Body of pancreas (tissue), 4 donors: ENCODE data around the gene PDAP1. TPM values are rescaled to one million over a fixed set of nuclear protein-coding genes. Genes with fewer than 3 reads are reported as not detected.
"Not testable (repeated sequence)": the region's sequence is repeated elsewhere in the genome, so short reads cannot be mapped to it uniquely, and the experiment has no call there.

Experiments
- ATAC-seq: fragments of 150-250 bp; one replicate; pipeline ENCODE4 v1.9.1; 2016
- DNase-seq, 4 donors: peaks; one replicate each; pipeline ENCODE4 v3.0.0-alpha.2; 2019
- H3K27ac ChIP-seq, 4 donors: fragments of 200-600 bp; sonication (generic); 1 replicate in 3 of 4; 2 replicates in 1 of 4; pipeline versions ENCODE4 v1.5.1 to v1.6.1; 2016 to 2019; ENCODE audit warnings: mild to moderate bottlenecking in 1 of 4, mixed read lengths in 1 of 4, moderate library complexity in 1 of 4
- H3K27me3 ChIP-seq, 2 donors: fragments of 200-600 bp; sonication (generic); one replicate each; pipeline ENCODE4 v1.6.0; 2016; ENCODE audit warnings: mild to moderate bottlenecking in 1 of 2
- H3K36me3 ChIP-seq, 2 donors: fragments of 200-600 bp; sonication (generic); replicated peaks in 1 of 2; 2 replicates each; pipeline ENCODE4 v1.5.1; 2016; ENCODE audit warnings: low read depth in 2 of 2; ENCODE audit not compliant: insufficient read depth in 1 of 2
- H3K4me1 ChIP-seq: fragments of 200-600 bp; sonication (generic); one replicate; pipeline ENCODE4 v1.6.0; 2016
- H3K4me3 ChIP-seq, 2 donors: fragments of 200-600 bp; sonication (generic); 1 replicate in 1 of 2; 2 replicates in 1 of 2; pipeline ENCODE4 v1.5.1; 2016 to 2019
- H3K9me3 ChIP-seq, 3 donors: fragments of 200-600 bp; sonication (generic); 1 replicate in 2 of 3; 2 replicates in 1 of 3; pipeline ENCODE4 v1.5.1; 2016
- POLR2A ChIP-seq, 3 donors: fragments of 450-650 bp; IDR thresholded peaks; one replicate each; pipeline ENCODE4 v1.6.1; 2016; ENCODE audit warnings: antibody characterized with exemption in 3 of 3, mild to moderate bottlenecking in 2 of 3
- WGBS, 2 donors: methylation state at CpG; one replicate each; pipeline ENCODE4 v1.1.5; 2017; 5-methylcytosine and 5-hydroxymethylcytosine counted together
- intact Hi-C: fragments of 100-400 bp; cut with DNase I; formaldehyde crosslinking; loops from one replicate; pipeline ENCODE4 v1.15.1; 2023
- total RNA-seq, 2 donors: library from RNA; depleted of rRNA; stranded (reverse); fragments of >200 nt; gene quantifications; one replicate each; pipeline ENCODE4 v1.1.0, GENCODE V29; 2016
- TF ChIP-seq, protein P1 (sequence below), 7 experiments: fragments of 450-650 bp in 4 of 7; fragments of 200-600 bp in 3 of 7; sonication (generic) in 3 of 7; IDR thresholded peaks; one replicate each; pipeline ENCODE4 v1.5.1; 2016 to 2019; ENCODE audit warnings: antibody characterized with exemption in 7 of 7

Gene PDAP1
- total RNA-seq, 2 donors from 2014 or later: 22.7 to 52.4 TPM

DNA sequence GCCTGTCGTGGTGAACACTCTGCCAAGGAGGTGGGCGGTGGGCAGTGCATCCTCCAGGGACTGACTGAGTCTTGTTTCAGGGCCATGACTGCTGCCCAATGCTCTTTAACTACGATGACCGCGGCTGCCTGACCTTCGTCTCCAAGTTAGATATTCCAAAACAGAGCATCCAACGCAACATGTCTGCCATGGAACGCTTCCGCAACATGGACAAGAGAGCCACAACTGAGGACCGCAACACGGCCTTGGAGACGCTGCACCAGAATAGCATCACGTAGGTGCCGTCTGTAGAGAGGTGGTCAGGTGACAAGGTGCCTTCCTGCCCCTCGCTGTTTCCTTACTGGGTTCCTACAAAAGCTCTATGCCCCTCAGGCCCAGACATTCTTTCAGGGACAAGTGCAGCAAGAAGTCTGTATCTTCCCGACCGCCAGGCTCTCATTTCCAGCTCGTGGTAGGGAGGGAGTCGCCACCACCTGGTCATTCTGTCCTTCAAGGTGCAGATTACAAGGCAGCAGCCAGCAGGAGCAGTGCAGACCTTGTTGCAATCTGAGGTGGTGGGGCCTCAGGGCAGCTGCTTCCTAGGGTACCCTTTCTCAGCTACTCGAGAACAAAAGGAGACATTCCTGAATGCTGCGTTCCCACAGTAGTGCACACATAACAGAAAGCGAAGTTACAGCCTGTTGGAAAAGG lies 48.8 kb downstream of the PDAP1 start:
- H3K36me3 ChIP-seq: peaks cover 8 to 40% of the 10 kb centered on the region in 2 donors
- 87 to 92% methylated on average over 21 to 22 of the region's 22 CpGs for WGBS, 2 donors
- ATAC-seq: no peak
- TF ChIP-seq, protein P1, sequence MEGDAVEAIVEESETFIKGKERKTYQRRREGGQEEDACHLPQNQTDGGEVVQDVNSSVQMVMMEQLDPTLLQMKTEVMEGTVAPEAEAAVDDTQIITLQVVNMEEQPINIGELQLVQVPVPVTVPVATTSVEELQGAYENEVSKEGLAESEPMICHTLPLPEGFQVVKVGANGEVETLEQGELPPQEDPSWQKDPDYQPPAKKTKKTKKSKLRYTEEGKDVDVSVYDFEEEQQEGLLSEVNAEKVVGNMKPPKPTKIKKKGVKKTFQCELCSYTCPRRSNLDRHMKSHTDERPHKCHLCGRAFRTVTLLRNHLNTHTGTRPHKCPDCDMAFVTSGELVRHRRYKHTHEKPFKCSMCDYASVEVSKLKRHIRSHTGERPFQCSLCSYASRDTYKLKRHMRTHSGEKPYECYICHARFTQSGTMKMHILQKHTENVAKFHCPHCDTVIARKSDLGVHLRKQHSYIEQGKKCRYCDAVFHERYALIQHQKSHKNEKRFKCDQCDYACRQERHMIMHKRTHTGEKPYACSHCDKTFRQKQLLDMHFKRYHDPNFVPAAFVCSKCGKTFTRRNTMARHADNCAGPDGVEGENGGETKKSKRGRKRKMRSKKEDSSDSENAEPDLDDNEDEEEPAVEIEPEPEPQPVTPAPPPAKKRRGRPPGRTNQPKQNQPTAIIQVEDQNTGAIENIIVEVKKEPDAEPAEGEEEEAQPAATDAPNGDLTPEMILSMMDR (IDR thresholded peaks at IDR 0.05): no peak
- H3K27ac ChIP-seq: no peak overlapping the region
- H3K4me3 ChIP-seq: no peak overlapping the region
- DNase-seq: no peak
- no peaks in the 10 kb centered on the region for H3K4me1 ChIP-seq
- H3K27me3 ChIP-seq: no peaks in the 10 kb centered on the region
- no peaks in the 10 kb centered on the region for H3K9me3 ChIP-seq
- intact Hi-C loops: no loop called here

DNA sequence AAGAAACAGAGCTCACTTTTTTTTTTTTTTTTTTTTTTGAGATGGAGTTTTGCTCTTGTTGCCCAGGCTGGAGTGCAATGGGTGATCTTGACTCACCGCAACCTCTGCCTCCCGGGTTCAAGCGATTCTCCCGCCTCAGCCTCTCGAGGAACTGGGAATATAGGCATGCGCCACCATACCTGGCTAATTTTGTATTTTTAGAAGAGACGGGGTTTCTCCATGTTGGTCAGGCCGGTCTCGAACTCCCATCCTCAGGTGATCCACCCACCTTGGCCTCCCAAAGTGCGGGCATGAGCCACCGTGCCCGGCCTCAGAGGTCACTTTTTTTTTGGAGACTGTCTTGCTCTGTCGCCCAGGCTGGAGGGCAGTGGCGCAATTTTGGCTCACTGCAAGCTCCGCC lies 49.9 kb downstream of the PDAP1 start:
- H3K9me3 ChIP-seq, intact Hi-C loops, DNase-seq, ATAC-seq, H3K27ac ChIP-seq, H3K4me1 ChIP-seq, H3K27me3 ChIP-seq, H3K4me3 ChIP-seq: not testable (repeated sequence)
- H3K36me3 ChIP-seq: peaks cover 10 to 40% of the 10 kb centered on the region in 2 donors
- WGBS, 2 donors: 87 to 97% methylated on average over 15 of the region's 15 CpGs

DNA sequence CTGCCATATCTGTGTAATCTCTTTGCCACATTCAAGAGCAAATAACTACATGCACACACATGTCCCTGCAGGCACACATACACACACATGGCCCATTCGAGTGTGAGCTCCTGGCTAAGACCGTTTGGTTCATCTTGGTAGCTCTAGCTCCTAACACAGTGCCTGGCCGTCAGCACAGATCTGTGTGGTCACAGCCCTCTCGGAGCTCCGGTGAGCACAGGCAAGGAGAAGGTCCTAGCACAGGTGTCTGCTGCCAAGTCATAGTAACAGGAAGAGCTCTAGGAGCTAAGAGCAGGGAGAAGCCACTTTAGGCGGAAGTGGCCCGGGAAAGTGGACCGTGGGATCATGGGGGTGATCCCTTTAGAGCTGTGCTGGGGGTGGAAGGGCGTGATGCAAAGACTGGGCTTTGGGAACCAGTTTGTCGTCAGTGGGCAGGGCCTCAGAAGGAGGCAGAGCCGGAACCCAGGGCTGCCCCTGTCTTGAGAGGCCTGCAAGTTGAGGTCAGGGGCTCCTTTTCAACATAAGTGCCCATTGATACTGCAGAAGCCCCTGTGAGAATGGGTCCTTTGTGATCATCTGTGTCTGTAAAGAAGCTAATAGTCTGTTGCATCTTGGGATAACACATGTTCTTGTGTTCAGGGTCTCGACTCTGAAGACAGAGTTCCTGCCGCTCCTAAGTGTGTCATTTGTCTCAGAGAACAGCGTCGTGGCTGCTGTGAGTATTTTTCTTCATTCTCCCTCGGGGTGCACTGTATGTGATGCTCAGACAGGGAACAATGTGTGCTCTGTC lies 50.5 kb downstream of the PDAP1 start:
- Histone ChIP-seq H3K36me3 (peaks cover 10 to 38% of the 10 kb centered on the region in 2 donors), H3K27ac (no peak overlapping the region), H3K27me3 (no peaks in the 10 kb centered on the region), H3K9me3 (no peaks in the 10 kb centered on the region), H3K4me1 (no peaks in the 10 kb centered on the region), H3K4me3 (no peak overlapping the region)
- intact Hi-C loops: no loop called here
- no peak for TF ChIP-seq POLR2A (IDR thresholded peaks at IDR 0.05)
- TF ChIP-seq, protein P1 (IDR thresholded peaks at IDR 0.05): no peak
- ATAC-seq (no peak), DNase-seq (no peak)
- 90 to 92% methylated on average over 13 to 16 of the region's 16 CpGs for WGBS, 2 donors

DNA sequence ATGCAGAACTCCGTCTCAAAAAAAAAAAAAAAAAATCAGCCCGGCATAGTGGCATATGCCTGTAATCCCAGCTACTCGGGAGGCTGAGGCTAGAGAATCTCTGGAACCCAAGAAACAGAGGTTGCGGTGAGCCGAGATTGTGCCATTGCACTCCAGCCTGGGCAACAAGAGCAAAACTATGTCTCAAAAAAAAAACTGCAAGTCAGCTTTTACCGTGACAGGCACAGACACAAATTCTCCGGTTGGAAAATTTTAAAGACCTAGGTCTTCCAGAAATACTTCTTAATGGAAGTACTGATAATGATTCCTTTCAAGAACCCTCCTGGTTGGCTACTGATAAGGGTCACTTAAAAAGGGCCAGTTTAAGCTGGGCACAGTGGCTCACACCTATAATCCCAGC lies 53.3 kb downstream of the PDAP1 start:
- ATAC-seq: no peak
- no peak overlapping the region for H3K27ac ChIP-seq
- no peaks in the 10 kb centered on the region for H3K4me1 ChIP-seq
- no peak overlapping the region for H3K4me3 ChIP-seq
- H3K36me3 ChIP-seq: peaks cover 22 to 45% of the 10 kb centered on the region in 2 donors
- no peak for DNase-seq
- intact Hi-C loops: no loop called here
- H3K27me3 ChIP-seq: no peaks in the 10 kb centered on the region
- WGBS, 2 donors: 94 to 96% methylated on average over 6 to 7 of the region's 7 CpGs
- H3K9me3 ChIP-seq: no peaks in the 10 kb centered on the region
- TF ChIP-seq POLR2A (IDR thresholded peaks at IDR 0.05): no peak
- TF ChIP-seq, protein P1 (IDR thresholded peaks at IDR 0.05): no peak

DNA sequence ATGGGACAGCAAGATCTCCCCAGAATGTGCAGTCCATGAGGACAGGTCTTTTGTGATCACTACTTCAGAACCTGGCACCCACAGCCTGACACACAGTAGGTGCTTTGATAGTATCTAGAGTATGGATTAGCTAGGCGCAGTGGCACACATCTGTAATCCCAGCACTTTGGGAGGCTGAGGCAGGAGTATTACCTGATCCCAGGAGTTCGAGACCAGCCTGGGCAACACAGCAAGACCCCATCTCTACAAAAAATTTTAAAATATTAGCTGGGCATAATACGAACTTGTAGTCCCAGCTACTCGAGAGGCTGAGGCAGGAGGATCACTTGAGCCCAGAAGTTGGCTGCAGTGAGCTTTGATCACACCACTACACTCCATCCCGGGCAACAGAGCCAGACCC lies 56.1 kb downstream of the PDAP1 start:
- no peaks in the 10 kb centered on the region for H3K4me1 ChIP-seq
- WGBS, 2 donors: 96 to 98% methylated on average over 5 of the region's 5 CpGs
- H3K9me3 ChIP-seq: no peaks in the 10 kb centered on the region
- peaks cover 16 to 42% of the 10 kb centered on the region in 2 donors for H3K36me3 ChIP-seq
- intact Hi-C loops: no loop called here
- no peak overlapping the region for H3K4me3 ChIP-seq
- H3K27me3 ChIP-seq: no peaks in the 10 kb centered on the region
- no peak for DNase-seq
- no peak for ATAC-seq
- H3K27ac ChIP-seq: no peak overlapping the region
- no peak for TF ChIP-seq POLR2A (IDR thresholded peaks at IDR 0.05)
- TF ChIP-seq, protein P1 (IDR thresholded peaks at IDR 0.05): no peak

DNA sequence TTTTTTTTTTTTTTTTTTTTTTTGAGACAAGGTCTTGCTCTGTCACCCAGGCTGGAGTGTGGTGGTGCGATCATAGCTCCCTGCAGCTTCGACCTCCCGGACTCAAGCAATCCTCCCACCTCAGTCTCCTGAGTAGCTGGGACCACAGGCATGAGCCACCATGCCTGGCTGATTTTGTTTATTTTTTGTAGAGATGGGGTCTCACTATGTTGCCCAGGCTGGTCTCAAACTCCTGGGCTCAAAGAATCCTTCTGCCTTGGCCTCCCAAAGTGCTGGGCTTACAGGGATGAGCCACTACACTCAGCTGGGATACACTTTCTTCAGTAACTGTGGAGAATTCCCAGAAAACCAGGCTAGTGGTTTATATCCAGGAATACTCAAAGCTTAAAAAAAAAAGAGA lies 57.8 kb downstream of the PDAP1 start:
- H3K27ac ChIP-seq, H3K9me3 ChIP-seq, H3K4me3 ChIP-seq, intact Hi-C loops, H3K27me3 ChIP-seq, ATAC-seq, H3K4me1 ChIP-seq, DNase-seq: not testable (repeated sequence)
- H3K36me3 ChIP-seq: peaks cover 16 to 38% of the 10 kb centered on the region in 2 donors
- 92 to 100% methylated on average over 3 of the region's 3 CpGs for WGBS, 2 donors
